Measurements from ENCODE around the gene IQGAP2. TPM values are rescaled to one million over a fixed set of nuclear protein-coding genes. Genes with fewer than 3 reads are reported as not detected.

IQGAP2 gene
- total RNA-seq, 1 donor from 2014 or later, result 8.8 TPM

DNA sequence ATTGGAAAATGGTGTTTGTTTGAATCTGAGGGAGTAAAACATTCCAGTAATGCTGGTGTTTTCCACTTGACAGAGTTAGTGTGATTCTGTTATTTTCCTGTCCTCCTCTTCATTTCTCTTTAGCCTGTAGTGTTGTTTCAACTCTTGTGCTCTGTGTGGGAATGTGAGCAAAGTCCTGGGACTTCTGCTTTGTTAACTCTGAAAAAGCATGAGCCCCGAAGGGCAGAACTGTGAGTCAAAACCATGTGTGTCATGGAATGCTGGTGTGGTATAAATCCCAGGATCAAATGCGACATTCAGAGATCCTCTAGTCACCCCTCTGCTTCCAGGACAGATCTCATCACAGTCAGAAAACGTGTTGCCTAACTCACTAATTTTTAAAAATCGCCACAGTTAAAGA lies 321.8 kb downstream of the IQGAP2 start:
- Mint-ChIP-seq H3K4me3 (ENCODE audit: unreplicated experiment) (peak overlapping the region; percentile 54), H3K27ac (ENCODE audit: unreplicated experiment) (peak overlapping the region; percentile 93), H3K9me3 (ENCODE audit: unreplicated experiment) (peaks cover 13% of the 10 kb centered on the region), H3K4me1 (ENCODE audit: unreplicated experiment) (peaks cover 46% of the 10 kb centered on the region), H3K36me3 (ENCODE audit: unreplicated experiment) (peaks cover 19% of the 10 kb centered on the region), H3K27me3 (ENCODE audit: unreplicated experiment) (no peaks in the 10 kb centered on the region)
- TF ChIP-seq, protein P1, sequence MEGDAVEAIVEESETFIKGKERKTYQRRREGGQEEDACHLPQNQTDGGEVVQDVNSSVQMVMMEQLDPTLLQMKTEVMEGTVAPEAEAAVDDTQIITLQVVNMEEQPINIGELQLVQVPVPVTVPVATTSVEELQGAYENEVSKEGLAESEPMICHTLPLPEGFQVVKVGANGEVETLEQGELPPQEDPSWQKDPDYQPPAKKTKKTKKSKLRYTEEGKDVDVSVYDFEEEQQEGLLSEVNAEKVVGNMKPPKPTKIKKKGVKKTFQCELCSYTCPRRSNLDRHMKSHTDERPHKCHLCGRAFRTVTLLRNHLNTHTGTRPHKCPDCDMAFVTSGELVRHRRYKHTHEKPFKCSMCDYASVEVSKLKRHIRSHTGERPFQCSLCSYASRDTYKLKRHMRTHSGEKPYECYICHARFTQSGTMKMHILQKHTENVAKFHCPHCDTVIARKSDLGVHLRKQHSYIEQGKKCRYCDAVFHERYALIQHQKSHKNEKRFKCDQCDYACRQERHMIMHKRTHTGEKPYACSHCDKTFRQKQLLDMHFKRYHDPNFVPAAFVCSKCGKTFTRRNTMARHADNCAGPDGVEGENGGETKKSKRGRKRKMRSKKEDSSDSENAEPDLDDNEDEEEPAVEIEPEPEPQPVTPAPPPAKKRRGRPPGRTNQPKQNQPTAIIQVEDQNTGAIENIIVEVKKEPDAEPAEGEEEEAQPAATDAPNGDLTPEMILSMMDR (IDR thresholded peaks at IDR 0.05), result no peak
- DNase-seq (ENCODE audit: extremely low spot score, unreplicated experiment), result no peak

DNA sequence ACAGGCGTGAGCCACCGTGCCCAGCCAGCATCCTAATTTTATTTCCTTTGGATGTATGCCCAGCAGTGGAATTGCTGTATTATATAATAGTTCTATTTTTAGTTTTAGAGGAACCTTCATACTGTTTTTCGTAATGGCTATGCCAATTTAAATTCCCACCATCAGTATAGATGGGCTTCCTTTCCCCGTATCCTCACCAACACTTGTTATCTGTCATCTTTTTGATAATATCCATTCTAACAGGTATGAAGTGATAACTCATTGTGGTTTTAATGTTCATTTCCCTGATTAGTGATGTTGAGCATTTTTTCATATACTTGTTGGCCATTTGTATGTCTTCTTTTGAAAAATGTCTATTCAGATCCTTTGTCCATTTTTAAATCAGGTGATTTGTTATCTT lies 325.9 kb downstream of the IQGAP2 start:
- H3K36me3 Mint-ChIP-seq (ENCODE audit: unreplicated experiment), result peaks cover 44% of the 10 kb centered on the region
- peaks cover 19% of the 10 kb centered on the region for H3K4me1 Mint-ChIP-seq (ENCODE audit: unreplicated experiment)
- DNase-seq (ENCODE audit: extremely low spot score, unreplicated experiment), result no peak
- H3K9me3 Mint-ChIP-seq (ENCODE audit: unreplicated experiment), result peaks cover 24% of the 10 kb centered on the region
- TF ChIP-seq, protein P1 (IDR thresholded peaks at IDR 0.05), result no peak
- no peaks in the 10 kb centered on the region for H3K27me3 Mint-ChIP-seq (ENCODE audit: unreplicated experiment)
- H3K4me3 Mint-ChIP-seq (ENCODE audit: unreplicated experiment), result no peak overlapping the region
- no peak overlapping the region for H3K27ac Mint-ChIP-seq (ENCODE audit: unreplicated experiment)

DNA sequence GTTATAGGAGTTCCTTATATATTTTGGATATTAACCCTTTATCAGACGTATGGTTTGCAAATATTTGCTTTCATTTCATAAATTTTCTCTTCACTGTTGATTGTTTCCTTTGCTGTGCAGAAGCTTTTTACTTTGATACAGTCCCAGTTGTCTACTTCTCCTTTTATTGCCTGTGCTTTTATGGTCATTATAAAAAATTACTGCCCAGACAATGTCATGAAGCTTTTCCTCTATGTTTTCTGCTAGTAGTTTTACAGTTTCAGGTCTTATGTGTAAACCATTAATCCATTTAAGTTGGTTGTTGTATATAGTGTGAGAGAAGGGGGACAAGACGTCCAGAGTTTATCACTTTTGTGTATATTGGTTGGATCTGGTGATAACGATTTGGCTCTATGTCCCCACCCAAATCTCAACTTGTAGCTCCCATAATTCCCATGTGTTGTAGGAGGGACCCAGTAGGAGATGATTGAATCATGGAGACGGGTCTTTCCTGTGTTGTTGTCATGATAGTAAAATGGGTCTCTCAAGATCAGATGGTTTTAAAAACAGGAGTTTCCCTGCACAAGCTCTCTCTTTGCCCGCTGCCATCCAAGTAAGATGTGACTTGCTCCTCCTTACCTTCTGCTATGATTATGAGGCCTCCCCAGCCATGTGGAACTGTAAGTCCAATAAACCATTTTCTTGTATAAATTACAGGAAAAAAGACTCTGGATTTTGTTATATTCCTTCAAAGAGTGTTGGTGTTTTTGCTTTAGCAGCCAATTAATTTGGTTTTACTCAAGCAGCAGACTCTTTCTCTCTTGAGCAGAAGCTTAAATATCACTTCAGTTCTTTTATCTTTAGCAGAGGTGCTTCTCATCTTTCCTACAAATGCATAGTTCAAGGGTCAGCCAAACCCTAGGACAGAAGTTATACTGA lies 326.5 kb downstream of the IQGAP2 start:
- TF ChIP-seq, protein P1 (IDR thresholded peaks at IDR 0.05), result no peak
- H3K36me3 Mint-ChIP-seq (ENCODE audit: unreplicated experiment), result peaks cover 49% of the 10 kb centered on the region
- peaks cover 24% of the 10 kb centered on the region for H3K9me3 Mint-ChIP-seq (ENCODE audit: unreplicated experiment)
- no peak for DNase-seq (ENCODE audit: extremely low spot score, unreplicated experiment)
- no peak overlapping the region for H3K27ac Mint-ChIP-seq (ENCODE audit: unreplicated experiment)
- H3K4me1 Mint-ChIP-seq (ENCODE audit: unreplicated experiment), result peaks cover 12% of the 10 kb centered on the region
- no peaks in the 10 kb centered on the region for H3K27me3 Mint-ChIP-seq (ENCODE audit: unreplicated experiment)
- no peak overlapping the region for H3K4me3 Mint-ChIP-seq (ENCODE audit: unreplicated experiment)

DNA sequence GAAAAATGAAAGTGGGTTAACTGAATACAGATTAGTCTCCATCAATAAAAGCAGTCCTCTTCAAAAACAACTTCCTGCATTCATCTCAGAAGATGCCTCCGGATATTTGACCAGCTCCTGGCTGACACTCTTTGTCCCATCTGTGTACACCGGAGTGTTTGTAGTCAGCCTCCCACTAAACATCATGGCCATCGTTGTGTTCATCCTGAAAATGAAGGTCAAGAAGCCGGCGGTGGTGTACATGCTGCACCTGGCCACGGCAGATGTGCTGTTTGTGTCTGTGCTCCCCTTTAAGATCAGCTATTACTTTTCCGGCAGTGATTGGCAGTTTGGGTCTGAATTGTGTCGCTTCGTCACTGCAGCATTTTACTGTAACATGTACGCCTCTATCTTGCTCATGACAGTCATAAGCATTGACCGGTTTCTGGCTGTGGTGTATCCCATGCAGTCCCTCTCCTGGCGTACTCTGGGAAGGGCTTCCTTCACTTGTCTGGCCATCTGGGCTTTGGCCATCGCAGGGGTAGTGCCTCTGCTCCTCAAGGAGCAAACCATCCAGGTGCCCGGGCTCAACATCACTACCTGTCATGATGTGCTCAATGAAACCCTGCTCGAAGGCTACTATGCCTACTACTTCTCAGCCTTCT lies 329.4 kb downstream of the IQGAP2 start:
- Mint-ChIP-seq H3K27me3 (ENCODE audit: unreplicated experiment) (no peaks in the 10 kb centered on the region), H3K9me3 (ENCODE audit: unreplicated experiment) (peaks cover 24% of the 10 kb centered on the region), H3K4me3 (ENCODE audit: unreplicated experiment) (no peak overlapping the region), H3K27ac (ENCODE audit: unreplicated experiment) (no peak overlapping the region), H3K36me3 (ENCODE audit: unreplicated experiment) (peaks cover 55% of the 10 kb centered on the region), H3K4me1 (ENCODE audit: unreplicated experiment) (peaks cover 15% of the 10 kb centered on the region)
- DNase-seq (ENCODE audit: extremely low spot score, unreplicated experiment), result no peak
- TF ChIP-seq, protein P1 (IDR thresholded peaks at IDR 0.05), result no peak

DNA sequence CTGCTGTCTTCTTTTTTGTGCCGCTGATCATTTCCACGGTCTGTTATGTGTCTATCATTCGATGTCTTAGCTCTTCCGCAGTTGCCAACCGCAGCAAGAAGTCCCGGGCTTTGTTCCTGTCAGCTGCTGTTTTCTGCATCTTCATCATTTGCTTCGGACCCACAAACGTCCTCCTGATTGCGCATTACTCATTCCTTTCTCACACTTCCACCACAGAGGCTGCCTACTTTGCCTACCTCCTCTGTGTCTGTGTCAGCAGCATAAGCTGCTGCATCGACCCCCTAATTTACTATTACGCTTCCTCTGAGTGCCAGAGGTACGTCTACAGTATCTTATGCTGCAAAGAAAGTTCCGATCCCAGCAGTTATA lies 329.9 kb downstream of the IQGAP2 start:
- Mint-ChIP-seq H3K9me3 (ENCODE audit: unreplicated experiment) (peaks cover 24% of the 10 kb centered on the region), H3K4me1 (ENCODE audit: unreplicated experiment) (peaks cover 20% of the 10 kb centered on the region), H3K36me3 (ENCODE audit: unreplicated experiment) (peaks cover 55% of the 10 kb centered on the region), H3K4me3 (ENCODE audit: unreplicated experiment) (no peak overlapping the region), H3K27me3 (ENCODE audit: unreplicated experiment) (no peaks in the 10 kb centered on the region), H3K27ac (ENCODE audit: unreplicated experiment) (no peak overlapping the region)
- TF ChIP-seq, protein P1 (IDR thresholded peaks at IDR 0.05), result no peak
- DNase-seq (ENCODE audit: extremely low spot score, unreplicated experiment), result no peak
